Measurements from ENCODE around the gene KCNMB2.

KCNMB2 gene

DNA sequence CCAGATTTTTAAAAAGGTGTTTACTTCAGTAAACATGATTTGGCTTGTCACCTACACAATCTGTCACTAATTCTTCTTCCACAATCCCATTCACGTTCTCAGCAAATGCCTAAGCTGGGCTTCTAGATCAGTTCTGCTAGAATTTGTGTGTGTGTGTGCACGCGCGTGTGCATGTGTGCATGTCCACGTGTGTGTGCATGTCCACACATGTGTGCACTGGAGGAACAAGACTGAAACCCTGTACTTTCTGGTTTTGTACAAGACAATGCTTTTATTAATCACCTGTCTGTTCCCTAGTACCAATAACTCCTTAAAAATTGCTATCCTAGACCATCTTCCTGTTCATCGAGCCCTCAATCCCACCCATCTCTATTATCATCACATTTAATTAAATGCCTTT, 229.2 kb downstream of the KCNMB2 start:
- TF ChIP-seq, protein P1, sequence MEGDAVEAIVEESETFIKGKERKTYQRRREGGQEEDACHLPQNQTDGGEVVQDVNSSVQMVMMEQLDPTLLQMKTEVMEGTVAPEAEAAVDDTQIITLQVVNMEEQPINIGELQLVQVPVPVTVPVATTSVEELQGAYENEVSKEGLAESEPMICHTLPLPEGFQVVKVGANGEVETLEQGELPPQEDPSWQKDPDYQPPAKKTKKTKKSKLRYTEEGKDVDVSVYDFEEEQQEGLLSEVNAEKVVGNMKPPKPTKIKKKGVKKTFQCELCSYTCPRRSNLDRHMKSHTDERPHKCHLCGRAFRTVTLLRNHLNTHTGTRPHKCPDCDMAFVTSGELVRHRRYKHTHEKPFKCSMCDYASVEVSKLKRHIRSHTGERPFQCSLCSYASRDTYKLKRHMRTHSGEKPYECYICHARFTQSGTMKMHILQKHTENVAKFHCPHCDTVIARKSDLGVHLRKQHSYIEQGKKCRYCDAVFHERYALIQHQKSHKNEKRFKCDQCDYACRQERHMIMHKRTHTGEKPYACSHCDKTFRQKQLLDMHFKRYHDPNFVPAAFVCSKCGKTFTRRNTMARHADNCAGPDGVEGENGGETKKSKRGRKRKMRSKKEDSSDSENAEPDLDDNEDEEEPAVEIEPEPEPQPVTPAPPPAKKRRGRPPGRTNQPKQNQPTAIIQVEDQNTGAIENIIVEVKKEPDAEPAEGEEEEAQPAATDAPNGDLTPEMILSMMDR (IDR thresholded peaks at IDR 0.05; ENCODE audit: borderline replicate concordance, insufficient read depth, low read depth, low read length) = no peak
- no peak overlapping the region for H3K4me3 ChIP-seq (ENCODE audit: low read depth, low read length)

DNA sequence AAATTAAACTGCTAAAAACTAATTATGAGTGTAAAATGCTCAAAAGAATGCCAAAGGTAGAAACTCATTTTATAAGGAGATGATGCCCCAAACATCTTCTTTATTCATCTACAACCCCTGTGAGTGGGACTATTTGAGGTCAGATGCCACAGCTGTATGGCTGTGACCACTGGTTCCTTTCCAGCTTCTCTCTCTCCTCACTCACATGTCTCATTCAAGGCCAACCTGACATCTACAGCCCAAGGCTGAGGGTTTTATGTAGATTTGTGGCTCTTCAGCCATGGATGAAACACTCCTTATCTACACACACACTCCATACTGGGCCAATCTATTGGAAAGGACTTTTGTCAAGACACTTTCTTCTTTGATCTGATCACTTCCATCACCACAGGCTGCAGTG, 231.3 kb downstream of the KCNMB2 start:
- no peak overlapping the region for H3K4me3 ChIP-seq (ENCODE audit: low read depth, low read length)
- TF ChIP-seq, protein P1 (IDR thresholded peaks at IDR 0.05; ENCODE audit: borderline replicate concordance, insufficient read depth, low read depth, low read length) = no peak

DNA sequence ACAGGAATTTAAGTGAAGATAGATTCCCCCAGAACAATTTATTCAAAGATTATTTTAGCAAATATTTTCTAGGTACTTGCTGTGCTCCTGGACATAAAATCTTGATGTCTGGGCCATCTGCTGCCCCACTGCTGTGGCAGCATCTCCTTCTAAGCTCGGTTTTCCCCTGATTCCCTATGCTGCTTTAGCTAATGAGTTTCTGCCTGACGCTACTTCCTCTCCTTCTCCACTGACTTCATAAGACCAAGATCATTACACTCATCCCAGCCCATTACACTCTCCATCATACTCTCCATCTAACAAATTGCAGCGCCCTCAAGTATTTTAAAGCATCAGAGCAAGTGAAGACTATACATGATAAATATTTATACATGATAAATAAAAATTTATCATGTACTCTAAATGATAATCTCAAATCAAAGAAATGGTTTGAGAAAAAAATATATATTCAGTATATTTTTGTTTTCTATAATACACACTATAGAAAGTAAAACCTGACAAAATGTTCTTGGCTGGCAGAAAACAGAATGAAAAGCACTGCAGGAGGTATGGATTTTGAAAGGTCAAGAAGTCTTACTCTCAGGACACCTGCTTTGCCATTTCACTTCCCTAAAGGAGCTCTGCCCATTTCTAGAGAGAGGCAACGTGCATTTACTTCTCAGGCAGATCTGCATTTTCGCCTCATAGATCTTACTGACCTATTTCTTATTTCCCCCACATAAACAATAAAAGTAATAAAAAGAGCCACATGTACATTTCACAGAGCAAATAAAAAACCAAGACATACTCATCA, 232.0 kb downstream of the KCNMB2 start:
- H3K4me3 ChIP-seq (ENCODE audit: low read depth, low read length) = no peak overlapping the region
- TF ChIP-seq, protein P1 (IDR thresholded peaks at IDR 0.05; ENCODE audit: borderline replicate concordance, insufficient read depth, low read depth, low read length) = no peak

DNA sequence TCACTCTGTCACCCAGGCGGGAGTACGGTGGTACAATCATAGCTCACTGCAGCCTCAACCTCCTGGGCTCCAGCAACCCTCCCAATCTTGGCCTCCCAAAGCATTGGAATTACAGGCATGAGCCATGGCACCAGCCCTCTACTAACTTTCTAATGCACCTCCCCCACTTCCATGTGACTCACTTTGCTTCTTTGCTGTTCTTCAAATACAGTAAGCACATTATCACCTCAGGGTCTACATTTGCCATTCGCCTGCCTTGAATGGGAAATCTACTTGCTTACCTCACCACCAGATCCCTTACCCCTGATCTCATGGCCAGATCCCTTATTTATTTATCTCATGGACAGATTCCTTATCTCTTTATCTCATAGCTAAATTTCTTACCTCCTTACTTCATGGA, 235.3 kb downstream of the KCNMB2 start:
- no peak overlapping the region for H3K4me3 ChIP-seq (ENCODE audit: low read depth, low read length)

DNA sequence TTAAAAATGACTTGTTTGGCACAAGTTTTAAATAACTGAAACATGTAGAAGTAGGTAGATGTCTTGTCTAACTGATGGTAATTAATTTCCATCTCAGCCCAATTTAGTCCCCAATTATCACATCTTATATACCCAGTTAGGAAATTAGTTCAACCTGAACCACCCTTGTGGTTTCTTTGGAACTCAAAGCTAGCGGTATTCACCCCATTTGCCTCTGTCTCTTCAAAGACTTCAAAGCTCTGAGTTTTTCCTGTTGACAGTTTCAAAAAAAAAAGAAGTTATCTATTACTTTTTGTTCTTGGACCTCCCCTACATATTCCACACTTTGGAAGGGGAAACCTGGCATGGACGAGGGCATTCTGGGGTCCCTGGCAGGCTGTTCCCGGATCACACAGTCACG, 236.5 kb downstream of the KCNMB2 start:
- no peak overlapping the region for H3K4me3 ChIP-seq (ENCODE audit: low read depth, low read length)
- TF ChIP-seq, protein P1 (IDR thresholded peaks at IDR 0.05; ENCODE audit: borderline replicate concordance, insufficient read depth, low read depth, low read length) = no peak

More for the DNA sequence above, 235.3 kb downstream of the KCNMB2 start:
- TF ChIP-seq, protein P1 (IDR thresholded peaks at IDR 0.05; ENCODE audit: borderline replicate concordance, insufficient read depth, low read depth, low read length) = no peak

DNA sequence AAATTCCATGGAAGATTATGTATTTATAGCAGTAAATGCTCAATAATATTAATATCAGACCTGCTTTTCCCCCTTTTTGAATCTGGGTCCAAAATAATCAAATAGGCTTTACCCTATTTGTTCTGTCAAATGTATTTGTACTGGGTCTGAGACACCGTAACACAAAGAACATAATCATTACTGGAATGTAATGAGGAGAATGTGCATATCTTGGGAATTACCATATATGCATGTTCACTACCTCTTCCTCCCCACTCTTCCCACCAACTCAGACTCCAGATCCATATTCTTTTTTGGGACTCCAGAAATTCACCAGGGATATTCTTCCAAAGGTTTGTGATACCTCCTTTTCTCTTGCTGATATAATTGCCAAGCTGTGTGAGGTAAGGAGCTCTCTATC, 237.1 kb downstream of the KCNMB2 start:
- TF ChIP-seq, protein P1 (IDR thresholded peaks at IDR 0.05; ENCODE audit: borderline replicate concordance, insufficient read depth, low read depth, low read length) = no peak
- no peak overlapping the region for H3K4me3 ChIP-seq (ENCODE audit: low read depth, low read length)

DNA sequence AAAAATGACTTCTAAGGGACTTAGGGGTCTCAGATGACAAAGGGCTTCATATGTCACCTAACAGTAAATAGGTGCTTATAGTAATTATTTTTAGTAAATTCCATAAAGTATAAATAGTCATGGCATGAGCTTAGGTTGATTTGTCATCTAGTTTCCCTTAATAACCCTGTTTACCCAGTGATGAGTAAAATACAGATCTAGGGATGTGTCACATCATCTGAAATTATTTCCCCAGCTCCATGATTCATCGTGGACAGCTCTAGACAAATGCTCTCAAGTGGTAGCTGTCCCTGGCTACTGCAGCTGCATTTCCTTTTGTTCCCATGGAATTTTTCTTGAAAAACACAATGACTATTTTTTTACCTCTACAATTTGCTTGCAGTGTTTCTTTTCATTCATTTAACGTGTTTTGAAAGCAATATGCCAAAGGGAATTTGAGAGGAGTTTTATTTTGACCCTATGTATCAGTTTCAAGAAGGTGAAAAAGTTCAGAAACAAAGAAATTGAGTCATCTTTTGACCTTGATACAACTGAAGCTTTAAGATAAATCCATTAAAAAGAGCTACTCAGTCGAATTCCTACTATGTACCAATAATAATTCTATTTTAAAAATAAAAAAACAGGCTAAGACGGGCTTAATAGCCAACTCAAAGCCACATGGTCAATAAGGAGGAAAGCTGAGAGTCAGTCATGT, 241.6 kb downstream of the KCNMB2 start:
- TF ChIP-seq, protein P1 (IDR thresholded peaks at IDR 0.05; ENCODE audit: borderline replicate concordance, insufficient read depth, low read depth, low read length) = no peak
- no peak overlapping the region for H3K4me3 ChIP-seq (ENCODE audit: low read depth, low read length)
